K562 (cell line): ENCODE data around the gene PRRC2A. TPM values are rescaled to one million over a fixed set of nuclear protein-coding genes. Genes with fewer than 3 reads are reported as not detected.
A peak's percentile ranks its signal among the peaks of the same experiment; 100 is the strongest.

Source experiments
- ARID4B ChIP-seq: sonication (generic); formaldehyde crosslinking; IDR thresholded peaks from 2 replicates; pipeline ENCODE4 v1.8.0; 2022; ENCODE audit warnings: mild to moderate bottlenecking, missing genetic modification reagents
- ATF1 ChIP-seq, 2 experiments: fragments of 450-650 bp in 1 of 2; IDR thresholded peaks; 2 replicates each; pipeline ENCODE4 v1.6.1; 2016; ENCODE audit warnings: missing compliant biosample characterization in 1 of 2, missing genetic modification characterization in 1 of 2
- DLX4 ChIP-seq: fragments of 250-450 bp; sonication (Bioruptor Pico); IDR thresholded peaks from 2 replicates; pipeline ENCODE4 v1.6.1; 2021; ENCODE audit warnings: mild to moderate bottlenecking
- E2F4 ChIP-seq: sonication (generic); formaldehyde crosslinking; IDR thresholded peaks from 2 replicates; pipeline ENCODE4 v1.8.0; 2022; ENCODE audit warnings: mild to moderate bottlenecking, low read depth, missing genetic modification reagents
- EP300 ChIP-seq: IDR thresholded peaks from 2 replicates; pipeline ENCODE4 v1.6.1; 2012; ENCODE audit warnings: low read length, improper control_type of control experiment
- FOXM1 ChIP-seq, 2 experiments: fragments of 450-650 bp in 1 of 2; sonication (generic) in 1 of 2; formaldehyde crosslinking in 1 of 2; IDR thresholded peaks; 2 replicates each; pipeline versions ENCODE4 v1.6.1 to v1.9.0; 2017 to 2022; ENCODE audit warnings: low read depth in 2 of 2, mild to moderate bottlenecking in 2 of 2, missing genetic modification reagents in 1 of 2, moderate library complexity in 1 of 2
- HMG20B ChIP-seq: fragments of 250-450 bp; sonication (Bioruptor Pico); IDR thresholded peaks from 2 replicates; pipeline ENCODE4 v1.5.0; 2021; ENCODE audit warnings: mild to moderate bottlenecking
- NR2F6 ChIP-seq: fragments of 450-650 bp; formaldehyde crosslinking; IDR thresholded peaks from 2 replicates; pipeline ENCODE4 v1.4.0; 2020; ENCODE audit warnings: mild to moderate bottlenecking
- NR4A1 ChIP-seq, 2 experiments: fragments of 250-450 bp in 1 of 2; fragments of 450-650 bp in 1 of 2; sonication (Bioruptor Pico) in 1 of 2; IDR thresholded peaks; 2 replicates each; pipeline versions ENCODE4 v1.4.0 to v1.6.1; 2016 to 2020; ENCODE audit warnings: mild to moderate bottlenecking in 2 of 2, missing compliant biosample characterization in 1 of 2, missing genetic modification characterization in 1 of 2, moderate library complexity in 1 of 2
- POLR2B ChIP-seq: fragments of 450-650 bp; IDR thresholded peaks from 2 replicates; pipeline ENCODE4 v1.6.1; 2018; ENCODE audit warnings: low read depth; ENCODE audit not compliant: partially characterized antibody
- SIRT6 ChIP-seq: IDR thresholded peaks from one replicate; pipeline ENCODE4 v1.6.1; 2012; ENCODE audit warnings: low read depth, mild to moderate bottlenecking, control low read depth, inconsistent platforms, low read length, moderate library complexity
- SMAD2 ChIP-seq: fragments of 150-350 bp; IDR thresholded peaks from 2 replicates; pipeline ENCODE4 v1.6.1; 2014; ENCODE audit warnings: low read depth, mild to moderate bottlenecking, low read length
- TBL1XR1 ChIP-seq, 2 experiments: IDR thresholded peaks; 2 replicates each; pipeline ENCODE4 v1.6.1; 2012; ENCODE audit warnings: improper control_type of control experiment in 2 of 2, low read length in 2 of 2, mild to moderate bottlenecking in 1 of 2
- WHSC1 ChIP-seq: IDR thresholded peaks from one replicate; pipeline ENCODE4 v1.6.1; 2012; ENCODE audit warnings: low read length, control low read depth, inconsistent platforms
- ZBTB33 ChIP-seq: sonication (generic); formaldehyde crosslinking; IDR thresholded peaks from 2 replicates; pipeline ENCODE4 v1.8.1; 2023; ENCODE audit warnings: mild to moderate bottlenecking, missing genetic modification reagents
- ZNF24 ChIP-seq: fragments of 450-650 bp; IDR thresholded peaks from 2 replicates; pipeline ENCODE4 v1.6.1; 2016
- ZNF589 ChIP-seq: fragments of 200-800 bp; sonication (Bioruptor generic); IDR thresholded peaks from 2 replicates; pipeline ENCODE4 v1.6.1; 2016; ENCODE audit warnings: low read depth, missing genetic modification characterization, missing compliant biosample characterization
- polyA plus RNA-seq, 8 experiments: library from polyadenylated mRNA; depleted of rRNA in 4 of 8; stranded (reverse) in 5 of 8; unstranded in 3 of 8; fragments of >200 nt; fragmentation: Nextera tagmentation in 2 of 8; fragmentation: Illumina TruSeq in 1 of 8; extraction: Ambion mirVana in 2 of 8; extraction: Trizol in 1 of 8; gene quantifications; 2 replicates each; pipeline versions ENCODE4 v1.2.1 to v1.2.3, GENCODE V29; 2011 to 2014; ENCODE audit warnings: inconsistent platforms in 1 of 8, missing spikeins in 1 of 8
- total RNA-seq, 7 experiments: library from RNA; depleted of rRNA in 6 of 7; stranded (reverse); fragments of >200 nt in 6 of 7; fragmentation: Illumina TruSeq in 2 of 7; extraction: Trizol in 2 of 7; gene quantifications; 2 replicates each; pipeline versions ENCODE4 v1.2.1 to v1.2.3, GENCODE V29; 2011 to 2021; ENCODE audit warnings: low replicate concordance in 1 of 7

PRRC2A gene
- total and polyA plus RNA-seq, 9 of the 15 experiments (the other 6 are each of a cell fraction or from before 2014, with no cell fraction given), result 1.0 to 332 (median 63.0) TPM

- TF ChIP-seq ZBTB33 (CRISPR knock-in tag) (peak; percentile 73; the same call in 1 of the 2 replicates), ATF1 (CRISPR knock-in tag; IDR thresholded peaks at IDR 0.05) (no peak), ATF1 (tag; IDR thresholded peaks at IDR 0.05) (no peak), DLX4 (CRISPR knock-in tag) (no peak), SIRT6 (no peak), ZNF589 (CRISPR knock-in tag) (no peak), EP300 (no peak), ZNF24 (peak; percentile 78), HMG20B (CRISPR knock-in tag) (no peak), WHSC1 (no peak), ARID4B (CRISPR knock-in tag) (no peak), NR2F6 (CRISPR knock-in tag) (no peak), FOXM1 (IDR thresholded peaks at IDR 0.05; ENCODE audit: low read depth) (no peak), FOXM1 (CRISPR knock-in tag; IDR thresholded peaks at IDR 0.05; ENCODE audit: low read depth) (no peak), SMAD2 (no peak), NR4A1 (CRISPR knock-in tag; IDR thresholded peaks at IDR 0.05) (no peak), NR4A1 (tag; IDR thresholded peaks at IDR 0.05) (no peak), E2F4 (no peak), TBL1XR1 (IDR thresholded peaks at IDR 0.05; ENCODE audit: low read length in 2 of 2) (no peak), POLR2B (peak; percentile 69)
These were observed 9.8 kb downstream of the PRRC2A start (continued) for GRCh38 chr6:31630177-31630934.
